Stimulated activated naive CD8-positive, alpha-beta T cell treated with anti-CD3 and anti-CD28 coated beads, Interleukin-15, Interleukin-2, amounts not matched to agents 100 ng/mL and 50 ng/mL, for 24 hours (primary cell): ENCODE results near the gene CSN1S1.

Source experiments
- H3K27ac Mint-ChIP-seq: one replicate; pipeline ENCODE4 v1.8.0; 2021; ENCODE audit warnings: mild to moderate bottlenecking, mixed read lengths
- H3K27me3 Mint-ChIP-seq: one replicate; pipeline ENCODE4 v1.8.0; 2021; ENCODE audit warnings: mixed read lengths
- H3K36me3 Mint-ChIP-seq: one replicate; pipeline ENCODE4 v1.8.0; 2021; ENCODE audit warnings: low read depth, mixed read lengths
- H3K4me1 Mint-ChIP-seq: one replicate; pipeline ENCODE4 v1.8.0; 2021; ENCODE audit warnings: low read depth, mixed read lengths
- H3K4me3 Mint-ChIP-seq: one replicate; pipeline ENCODE4 v1.8.0; 2021; ENCODE audit warnings: mild to moderate bottlenecking, mixed read lengths
- H3K9me3 Mint-ChIP-seq: one replicate; pipeline ENCODE4 v1.8.0; 2021; ENCODE audit warnings: mixed read lengths

The CSN1S1 gene

GRCh38 chr4:69957209-69957608 is 26.3 kb downstream of the CSN1S1 start:
- no peaks in the 10 kb centered on the region for H3K9me3 Mint-ChIP-seq
- no peaks in the 10 kb centered on the region for H3K36me3 Mint-ChIP-seq
- no peaks in the 10 kb centered on the region for H3K4me1 Mint-ChIP-seq
- no peak overlapping the region for H3K4me3 Mint-ChIP-seq
- H3K27ac Mint-ChIP-seq: no peak overlapping the region
- H3K27me3 Mint-ChIP-seq: no peaks in the 10 kb centered on the region

- Mint-ChIP-seq H3K27ac (no peak within 1 kb of the TSS), H3K27me3 (no peaks in the 10 kb centered on the region)
These were observed 34.8 kb downstream of the CSN1S1 start, which contains the start of gene CSN2 for GRCh38 chr4:69965628-69966027. CSN2 (minus strand) TSS chr4:69965728; CDS start chr4:69960995, 4,733 bp downstream.

GRCh38 chr4:69970071-69970470 is 39.2 kb downstream of the CSN1S1 start:
- Mint-ChIP-seq H3K4me3 (no peak overlapping the region), H3K4me1 (no peaks in the 10 kb centered on the region), H3K36me3 (no peaks in the 10 kb centered on the region), H3K27ac (no peak overlapping the region), H3K27me3 (no peaks in the 10 kb centered on the region), H3K9me3 (no peaks in the 10 kb centered on the region)

More at GRCh38 chr4:69965628-69966027, 34.8 kb downstream of the CSN1S1 start, which contains the start of gene CSN2:
- Mint-ChIP-seq H3K4me1 (no peaks in the 10 kb centered on the region), H3K36me3 (no peaks in the 10 kb centered on the region), H3K9me3 (peaks cover 4% of the 10 kb centered on the region), H3K4me3 (no peak within 1 kb of the TSS)

- H3K9me3 Mint-ChIP-seq: no peaks in the 10 kb centered on the region
- H3K36me3 Mint-ChIP-seq: no peaks in the 10 kb centered on the region
- H3K27ac Mint-ChIP-seq: no peak overlapping the region
- no peaks in the 10 kb centered on the region for H3K4me1 Mint-ChIP-seq
- no peak overlapping the region for H3K4me3 Mint-ChIP-seq
- no peaks in the 10 kb centered on the region for H3K27me3 Mint-ChIP-seq
These were observed 43.8 kb downstream of the CSN1S1 start for GRCh38 chr4:69974631-69975030.

GRCh38 chr4:69977582-69977981 is 46.7 kb downstream of the CSN1S1 start:
- Mint-ChIP-seq H3K27me3 (no peaks in the 10 kb centered on the region), H3K9me3 (no peaks in the 10 kb centered on the region), H3K4me3 (no peak overlapping the region), H3K36me3 (no peaks in the 10 kb centered on the region), H3K4me1 (no peaks in the 10 kb centered on the region), H3K27ac (no peak overlapping the region)

- H3K27me3 Mint-ChIP-seq: no peaks in the 10 kb centered on the region
- no peaks in the 10 kb centered on the region for H3K4me1 Mint-ChIP-seq
- H3K9me3 Mint-ChIP-seq: no peaks in the 10 kb centered on the region
- no peak overlapping the region for H3K27ac Mint-ChIP-seq
- H3K4me3 Mint-ChIP-seq: no peak overlapping the region
- H3K36me3 Mint-ChIP-seq: no peaks in the 10 kb centered on the region
These were observed 53.2 kb downstream of the CSN1S1 start for GRCh38 chr4:69984030-69984443.

- Mint-ChIP-seq H3K27me3 (no peaks in the 10 kb centered on the region), H3K4me3 (no peak overlapping the region), H3K9me3 (no peaks in the 10 kb centered on the region), H3K27ac (no peak overlapping the region), H3K4me1 (no peaks in the 10 kb centered on the region), H3K36me3 (no peaks in the 10 kb centered on the region)
These were observed 55.8 kb downstream of the CSN1S1 start for GRCh38 chr4:69986663-69987062.

GRCh38 chr4:69991016-69991415 is 60.1 kb downstream of the CSN1S1 start:
- Mint-ChIP-seq H3K4me1 (no peaks in the 10 kb centered on the region), H3K4me3 (no peak overlapping the region), H3K27me3 (no peaks in the 10 kb centered on the region), H3K9me3 (peaks cover 3% of the 10 kb centered on the region), H3K27ac (no peak overlapping the region), H3K36me3 (no peaks in the 10 kb centered on the region)

- H3K36me3 Mint-ChIP-seq: no peaks in the 10 kb centered on the region
- no peaks in the 10 kb centered on the region for H3K4me1 Mint-ChIP-seq
- peaks cover 3% of the 10 kb centered on the region for H3K9me3 Mint-ChIP-seq
- no peaks in the 10 kb centered on the region for H3K27me3 Mint-ChIP-seq
- H3K4me3 Mint-ChIP-seq: no peak overlapping the region
- H3K27ac Mint-ChIP-seq: no peak overlapping the region
These were observed 63.9 kb downstream of the CSN1S1 start for GRCh38 chr4:69994782-69995181.

- Mint-ChIP-seq H3K4me1 (no peaks in the 10 kb centered on the region), H3K36me3 (no peaks in the 10 kb centered on the region), H3K9me3 (peaks cover 3% of the 10 kb centered on the region), H3K27me3 (no peaks in the 10 kb centered on the region), H3K27ac (no peak within 1 kb of the TSS), H3K4me3 (no peak within 1 kb of the TSS)
These were observed 64.7 kb downstream of the CSN1S1 start, which contains the start of gene STATH for GRCh38 chr4:69995526-69996016. STATH (plus strand) TSS chr4:69995966; CDS start chr4:69998438, 2,472 bp downstream.
